Measurements from ENCODE around the gene RUNX1. TPM values are rescaled to one million over a fixed set of nuclear protein-coding genes. Genes with fewer than 3 reads are reported as not detected.

Gene RUNX1
- total and polyA plus RNA-seq, 2 donors (not counting 1 experiment from before 2014, with no cell fraction given), result 26.3 to 73.0 TPM

GRCh38 chr21:34888569-34889319, 160.4 kb downstream of the RUNX1 start:
- peak overlapping the region; percentile 99 for H3K4me2 ChIP-seq (replicated peaks; ENCODE audit: low read depth, low read length, poor library complexity, severe bottlenecking)
- no peaks in the 10 kb centered on the region for H3K9me3 Mint-ChIP-seq (ENCODE audit: insufficient read depth)
- peaks cover 49% of the 10 kb centered on the region for H3K4me1 Mint-ChIP-seq
- peaks cover 28% of the 10 kb centered on the region for H3K79me2 ChIP-seq (ENCODE audit: control insufficient read depth, insufficient read depth, low read length)
- peak overlapping the region; percentile 50 to 82 for H3K27ac ChIP-seq (ENCODE audit: low read length in 2 of 2)
- H3K36me3 ChIP-seq (replicated peaks in 1 of 2; ENCODE audit: control extremely low read depth in 1 of 2, control insufficient read depth in 1 of 2, extremely low read depth in 1 of 2, insufficient read depth in 2 of 2, low read length in 1 of 2), result no peaks in the 10 kb centered on the region
- WGBS (ENCODE audit: insufficient coverage), result under 1% methylated on average over 96 of the region's 96 CpGs
- H3K27me3 ChIP-seq (replicated peaks in 1 of 4; ENCODE audit: control extremely low read depth in 1 of 4, control insufficient read depth in 3 of 4, insufficient read depth in 4 of 4, low read length in 3 of 4), result peaks cover 0 to 13% (median 2%) of the 10 kb centered on the region in 4 experiments
- H3K9me3 ChIP-seq (ENCODE audit: control extremely low read depth in 1 of 3, control insufficient read depth in 2 of 3, insufficient read depth in 1 of 3, low read length in 2 of 3), result peaks cover 0 to 4% (median 0%) of the 10 kb centered on the region in 3 donors
- intact Hi-C loops (cut with micrococcal nuclease), result loop anchor here (1.0 to 10.0 kb wide), 9 partner anchors 14 to 1140 kb away; partner anchors contain the start of gene RUNX1
- H3K9ac ChIP-seq (ENCODE audit: low read length), result peak overlapping the region; percentile 72
- ChIA-PET CTCF (interaction anchor here (0.8 to 11.6 kb wide), 37 partner anchors 9 to 1224 kb away, joined by 3 to 131 read pairs (median 5); partner anchors contain the start of gene RUNX1), POLR2A (interaction anchor here (0.5 to 2.3 kb wide), 10 partner anchors 14 to 1467 kb away, joined by 3 to 18 read pairs (median 5); no protein-coding TSS in a partner anchor)
- no peaks in the 10 kb centered on the region for H3K27me3 Mint-ChIP-seq
- DNase-seq (peak; percentile 79), ATAC-seq (ENCODE audit: low read depth) (peak; percentile 44)
- peak overlapping the region; percentile 94 for H3K4me3 Mint-ChIP-seq
- peak overlapping the region; percentile 93 for H3K27ac Mint-ChIP-seq
- peak overlapping the region; percentile 76 for H2AFZ ChIP-seq (ENCODE audit: insufficient read depth, low read depth, low read length, poor library complexity, severe bottlenecking)
- no peak for TF ChIP-seq CTCF (IDR thresholded peaks at IDR 0.05)
- no peak for TF ChIP-seq EZH2 (IDR thresholded peaks at IDR 0.05; ENCODE audit: borderline replicate concordance, insufficient read depth, low read depth, low read length, poor library complexity, severe bottlenecking)
- peak overlapping the region; percentile 32 to 80 (median 62) for H3K4me3 ChIP-seq (ENCODE audit: control extremely low read depth in 1 of 5, extremely low read depth in 1 of 5, insufficient read depth in 1 of 5, low read depth in 2 of 5, low read length in 4 of 5)
- H4K20me1 ChIP-seq (ENCODE audit: control insufficient read depth, insufficient read depth, low read length, poor library complexity, severe bottlenecking), result peaks cover 37% of the 10 kb centered on the region
- peaks cover 49 to 58% of the 10 kb centered on the region in 2 donors for H3K4me1 ChIP-seq (ENCODE audit: control insufficient read depth in 2 of 2, insufficient read depth in 2 of 2, low read length in 2 of 2)

Measured in B cell (primary cell).